Measurements from ENCODE around the gene RAD21L1. TPM values are rescaled to one million over a fixed set of nuclear protein-coding genes. Genes with fewer than 3 reads are reported as not detected.

The RAD21L1 gene
- total RNA-seq, 1 donor from 2014 or later, result not detected

DNA sequence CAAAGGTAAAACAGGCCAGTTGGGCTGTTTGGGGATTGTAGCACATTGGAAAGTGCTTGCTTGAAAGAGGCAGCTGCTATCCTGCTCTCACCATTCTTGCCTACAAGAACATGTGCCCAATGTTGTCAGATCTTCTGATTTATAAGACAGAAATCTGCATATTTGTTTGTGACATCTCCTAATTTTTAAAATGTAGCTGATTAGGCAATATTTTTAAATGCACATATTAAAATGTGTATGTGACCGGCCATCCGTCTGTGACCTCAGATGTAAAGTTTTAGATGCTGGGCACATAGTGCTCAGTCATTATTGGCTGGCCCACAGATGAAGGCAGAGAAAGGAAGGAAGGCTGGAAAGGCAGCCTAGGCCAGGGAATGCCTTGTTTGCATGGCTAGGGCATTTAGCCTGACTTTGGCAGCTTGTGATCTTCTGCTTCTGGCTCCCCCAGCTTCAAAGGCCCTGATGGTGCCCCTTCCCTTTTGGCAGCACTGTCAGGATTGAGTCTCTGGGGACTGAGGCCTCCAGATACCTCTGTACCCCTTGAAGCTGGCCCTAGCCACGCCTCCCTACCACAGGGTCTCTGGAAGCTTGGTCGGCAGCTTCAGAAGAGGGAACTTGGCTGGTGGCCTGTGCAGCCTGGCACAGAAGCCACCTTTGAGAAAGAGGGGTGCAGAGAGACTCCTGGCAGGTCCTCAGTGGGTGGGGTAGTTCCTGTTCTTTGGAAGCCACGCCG lies 46.7 kb downstream of the RAD21L1 start:
- DNase-seq (ENCODE audit: low spot score), result no peak
- Mint-ChIP-seq H3K4me3 (ENCODE audit: unreplicated experiment) (no peak overlapping the region), H3K27me3 (ENCODE audit: low read depth) (no peaks in the 10 kb centered on the region), H3K27ac (ENCODE audit: unreplicated experiment) (no peak overlapping the region), H3K36me3 (ENCODE audit: low read depth) (peaks cover 1% of the 10 kb centered on the region), H3K9me3 (ENCODE audit: low read depth) (no peaks in the 10 kb centered on the region), H3K4me1 (ENCODE audit: low read depth) (peaks cover 7% of the 10 kb centered on the region)
- TF ChIP-seq, protein P1, sequence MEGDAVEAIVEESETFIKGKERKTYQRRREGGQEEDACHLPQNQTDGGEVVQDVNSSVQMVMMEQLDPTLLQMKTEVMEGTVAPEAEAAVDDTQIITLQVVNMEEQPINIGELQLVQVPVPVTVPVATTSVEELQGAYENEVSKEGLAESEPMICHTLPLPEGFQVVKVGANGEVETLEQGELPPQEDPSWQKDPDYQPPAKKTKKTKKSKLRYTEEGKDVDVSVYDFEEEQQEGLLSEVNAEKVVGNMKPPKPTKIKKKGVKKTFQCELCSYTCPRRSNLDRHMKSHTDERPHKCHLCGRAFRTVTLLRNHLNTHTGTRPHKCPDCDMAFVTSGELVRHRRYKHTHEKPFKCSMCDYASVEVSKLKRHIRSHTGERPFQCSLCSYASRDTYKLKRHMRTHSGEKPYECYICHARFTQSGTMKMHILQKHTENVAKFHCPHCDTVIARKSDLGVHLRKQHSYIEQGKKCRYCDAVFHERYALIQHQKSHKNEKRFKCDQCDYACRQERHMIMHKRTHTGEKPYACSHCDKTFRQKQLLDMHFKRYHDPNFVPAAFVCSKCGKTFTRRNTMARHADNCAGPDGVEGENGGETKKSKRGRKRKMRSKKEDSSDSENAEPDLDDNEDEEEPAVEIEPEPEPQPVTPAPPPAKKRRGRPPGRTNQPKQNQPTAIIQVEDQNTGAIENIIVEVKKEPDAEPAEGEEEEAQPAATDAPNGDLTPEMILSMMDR (IDR thresholded peaks at IDR 0.05), result no peak

DNA sequence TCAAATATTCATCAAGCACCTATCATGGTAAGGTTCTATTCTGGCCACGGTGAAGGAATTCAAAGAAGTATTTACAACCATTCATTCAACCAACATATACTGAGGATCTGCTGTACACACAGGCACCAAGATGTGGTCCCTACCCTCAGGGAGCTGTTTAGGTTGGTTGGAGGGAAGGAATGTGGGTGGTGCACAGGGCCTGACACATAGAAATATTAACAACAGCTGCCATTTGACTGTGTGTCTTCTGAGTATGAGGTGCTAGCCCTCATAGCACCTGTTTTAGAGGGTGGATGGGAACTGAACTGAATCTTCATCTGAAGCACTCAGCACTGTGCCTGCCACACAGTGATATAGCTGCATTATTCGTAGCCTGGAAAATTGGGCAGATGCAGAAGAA lies 47.5 kb downstream of the RAD21L1 start:
- H3K27me3 Mint-ChIP-seq (ENCODE audit: low read depth), result no peaks in the 10 kb centered on the region
- no peak overlapping the region for H3K4me3 Mint-ChIP-seq (ENCODE audit: unreplicated experiment)
- TF ChIP-seq, protein P1 (IDR thresholded peaks at IDR 0.05), result no peak
- peaks cover 1% of the 10 kb centered on the region for H3K36me3 Mint-ChIP-seq (ENCODE audit: low read depth)
- H3K4me1 Mint-ChIP-seq (ENCODE audit: low read depth), result peaks cover 2% of the 10 kb centered on the region
- no peak overlapping the region for H3K27ac Mint-ChIP-seq (ENCODE audit: unreplicated experiment)
- no peak for DNase-seq (ENCODE audit: low spot score)
- H3K9me3 Mint-ChIP-seq (ENCODE audit: low read depth), result no peaks in the 10 kb centered on the region

DNA sequence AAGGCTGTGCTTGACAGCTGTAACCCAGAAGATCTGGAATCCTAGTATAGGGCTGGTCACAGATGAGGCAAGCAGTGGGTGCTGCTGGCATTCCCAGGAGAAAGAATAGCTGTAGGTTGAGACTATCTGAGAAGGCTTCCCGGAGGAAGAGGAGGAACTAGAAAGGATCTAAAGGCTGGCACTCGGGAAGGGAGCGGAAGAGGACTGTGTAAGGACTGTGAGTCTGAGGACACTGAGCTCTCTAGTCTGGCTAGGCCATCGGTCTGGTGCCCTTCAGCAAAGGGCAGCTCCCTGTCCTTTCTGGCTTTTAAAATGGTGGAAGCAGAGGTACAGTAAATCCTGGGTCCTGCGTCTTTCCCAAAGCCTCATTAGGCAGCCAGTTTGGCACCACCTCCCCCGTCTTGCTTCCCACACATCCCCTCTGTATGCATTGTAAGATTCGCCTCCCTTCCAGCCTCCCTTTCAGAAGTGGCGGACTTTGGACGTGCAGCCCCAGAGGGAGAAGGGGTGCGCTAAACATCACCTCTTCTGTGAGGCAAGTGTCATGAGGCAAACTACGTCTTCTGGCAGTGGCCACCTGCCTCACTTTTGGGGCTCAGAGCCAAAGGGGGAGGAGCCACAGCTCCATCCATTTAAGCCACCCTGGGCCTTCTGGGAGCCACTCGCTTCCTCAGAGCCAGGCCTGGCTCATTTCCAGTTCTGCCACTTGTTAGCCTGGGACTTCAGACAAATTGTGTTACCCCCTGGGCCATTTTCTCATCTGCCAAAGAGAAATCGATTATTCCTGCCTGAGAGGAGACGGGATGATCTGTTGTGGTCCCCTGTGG lies 48.9 kb downstream of the RAD21L1 start:
- no peak for DNase-seq (ENCODE audit: low spot score)
- Mint-ChIP-seq H3K4me1 (ENCODE audit: low read depth) (no peaks in the 10 kb centered on the region), H3K36me3 (ENCODE audit: low read depth) (peaks cover 2% of the 10 kb centered on the region), H3K4me3 (ENCODE audit: unreplicated experiment) (no peak overlapping the region), H3K27ac (ENCODE audit: unreplicated experiment) (no peak overlapping the region), H3K27me3 (ENCODE audit: low read depth) (no peaks in the 10 kb centered on the region), H3K9me3 (ENCODE audit: low read depth) (no peaks in the 10 kb centered on the region)
- TF ChIP-seq, protein P1 (IDR thresholded peaks at IDR 0.05), result no peak

DNA sequence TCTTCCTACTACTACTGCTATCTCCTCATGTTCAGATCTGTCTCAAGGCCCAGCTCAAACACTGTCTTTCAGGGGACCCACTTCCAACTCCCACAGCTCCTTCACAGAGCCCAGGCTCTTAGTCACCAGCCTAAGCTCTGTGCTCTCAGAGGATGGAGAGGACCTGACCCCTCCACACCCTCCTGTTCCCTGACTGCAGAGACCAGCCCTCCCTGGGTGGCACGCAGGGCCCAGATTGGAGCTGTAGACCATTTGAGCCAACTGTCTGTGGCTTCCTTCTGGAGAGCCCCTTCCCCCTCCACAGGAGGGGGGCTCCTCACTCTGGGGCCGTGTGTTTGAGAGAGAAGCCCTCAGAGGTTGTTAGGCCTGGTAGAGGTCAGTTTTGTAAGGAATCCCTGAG lies 50.1 kb downstream of the RAD21L1 start:
- no peaks in the 10 kb centered on the region for H3K27me3 Mint-ChIP-seq (ENCODE audit: low read depth)
- peaks cover 3% of the 10 kb centered on the region for H3K36me3 Mint-ChIP-seq (ENCODE audit: low read depth)
- H3K4me3 Mint-ChIP-seq (ENCODE audit: unreplicated experiment), result no peak overlapping the region
- TF ChIP-seq, protein P1 (IDR thresholded peaks at IDR 0.05), result no peak
- no peak for DNase-seq (ENCODE audit: low spot score)
- H3K27ac Mint-ChIP-seq (ENCODE audit: unreplicated experiment), result no peak overlapping the region
- H3K9me3 Mint-ChIP-seq (ENCODE audit: low read depth), result no peaks in the 10 kb centered on the region
- peaks cover 4% of the 10 kb centered on the region for H3K4me1 Mint-ChIP-seq (ENCODE audit: low read depth)

DNA sequence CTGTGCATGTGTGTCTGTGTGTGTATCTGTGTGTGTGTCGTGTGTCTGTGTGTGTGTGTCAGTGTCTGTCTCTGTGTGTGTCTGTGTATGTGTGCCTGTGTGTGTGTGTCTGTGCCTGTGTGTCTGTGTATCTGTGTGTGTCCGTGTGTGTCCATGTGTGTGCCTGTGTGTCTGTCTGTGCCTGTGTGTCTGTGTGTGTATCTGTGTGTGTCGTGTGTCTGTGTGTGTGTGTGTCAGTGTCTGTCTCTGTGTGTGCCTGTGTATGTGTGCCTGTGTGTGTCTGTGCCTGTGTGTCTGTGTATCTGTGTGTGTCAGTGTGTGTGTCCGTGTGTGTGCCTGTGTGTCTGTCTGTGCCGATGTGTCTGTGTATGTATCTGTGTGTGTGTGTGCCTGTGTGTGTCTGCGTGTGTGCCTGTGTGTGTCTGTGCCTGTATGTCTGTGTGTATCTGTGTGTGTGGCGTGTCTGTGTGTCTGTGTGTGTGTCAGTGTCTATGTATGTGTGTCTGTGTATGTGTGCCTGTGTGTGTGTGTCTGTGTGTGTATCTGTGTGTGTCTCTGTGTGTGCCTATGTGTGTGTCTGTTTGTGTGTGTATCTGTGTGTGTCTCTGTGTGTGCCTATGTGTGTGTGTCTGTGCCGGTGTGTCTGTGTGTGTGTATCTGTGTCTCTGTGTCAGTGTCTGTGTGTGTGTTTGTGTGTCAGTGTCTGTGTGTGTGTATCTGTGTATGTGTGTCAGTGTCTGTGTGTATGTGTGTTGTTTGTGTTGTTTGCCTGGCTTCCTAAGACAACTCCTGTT lies 51.9 kb downstream of the RAD21L1 start:
- H3K9me3 Mint-ChIP-seq (ENCODE audit: low read depth), result no peaks in the 10 kb centered on the region
- peaks cover 4% of the 10 kb centered on the region for H3K4me1 Mint-ChIP-seq (ENCODE audit: low read depth)
- H3K27me3 Mint-ChIP-seq (ENCODE audit: low read depth), result no peaks in the 10 kb centered on the region
- no peak overlapping the region for H3K4me3 Mint-ChIP-seq (ENCODE audit: unreplicated experiment)
- no peak for DNase-seq (ENCODE audit: low spot score)
- H3K27ac Mint-ChIP-seq (ENCODE audit: unreplicated experiment), result no peak overlapping the region
- peaks cover 2% of the 10 kb centered on the region for H3K36me3 Mint-ChIP-seq (ENCODE audit: low read depth)
- TF ChIP-seq, protein P1 (IDR thresholded peaks at IDR 0.05), result no peak

All from chondrocyte (in vitro differentiated cells).